GM23248 (cell line): ENCODE results near the gene STAM2. TPM values are rescaled to one million over a fixed set of nuclear protein-coding genes. Genes with fewer than 3 reads are reported as not detected.

Experiments
- DNase-seq: peaks from one replicate; pipeline ENCODE4 v3.0.0-alpha.2; 2015
- H2AFZ ChIP-seq: fragments of 200-600 bp; sonication (generic); 2 replicates; pipeline ENCODE4 v1.6.1; 2016; ENCODE audit warnings: antibody characterized with exemption
- H3F3A ChIP-seq: fragments of 200-600 bp; sonication (generic); 2 replicates; pipeline ENCODE4 v1.6.1; 2016; ENCODE audit warnings: mild to moderate bottlenecking, antibody characterized with exemption, mixed run types; ENCODE audit not compliant: insufficient read depth
- H3K27ac ChIP-seq: fragments of 200-600 bp; sonication (generic); 2 replicates; pipeline ENCODE4 v1.5.1; 2016; ENCODE audit warnings: mild to moderate bottlenecking
- H3K27me3 ChIP-seq: fragments of 200-600 bp; sonication (generic); replicated peaks from 2 replicates; pipeline ENCODE4 v1.6.1; 2016; ENCODE audit warnings: mild to moderate bottlenecking; ENCODE audit not compliant: insufficient read depth
- H3K36me3 ChIP-seq: fragments of 200-600 bp; sonication (generic); 2 replicates; pipeline ENCODE4 v1.6.1; 2016; ENCODE audit warnings: low read depth, mild to moderate bottlenecking
- H3K4me1 ChIP-seq: fragments of 200-600 bp; sonication (generic); 2 replicates; pipeline ENCODE4 v1.6.1; 2016; ENCODE audit warnings: mild to moderate bottlenecking; ENCODE audit not compliant: insufficient read depth
- H3K4me2 ChIP-seq: fragments of 200-600 bp; sonication (generic); one replicate; pipeline ENCODE4 v1.6.1; 2016; ENCODE audit warnings: mild to moderate bottlenecking; ENCODE audit not compliant: unreplicated experiment
- H3K4me3 ChIP-seq: fragments of 200-600 bp; sonication (generic); 2 replicates; pipeline ENCODE4 v1.5.1; 2016; ENCODE audit warnings: mild to moderate bottlenecking
- H3K79me2 ChIP-seq: fragments of 200-600 bp; sonication (generic); 2 replicates; pipeline ENCODE4 v1.6.1; 2016; ENCODE audit warnings: mild to moderate bottlenecking; ENCODE audit not compliant: insufficient read depth
- H3K9ac ChIP-seq: fragments of 200-600 bp; sonication (generic); 2 replicates; pipeline ENCODE4 v1.6.1; 2016; ENCODE audit warnings: mild to moderate bottlenecking
- H3K9me2 ChIP-seq: fragments of 200-600 bp; sonication (generic); 2 replicates; pipeline ENCODE4 v1.6.1; 2016; ENCODE audit warnings: mixed run types, mild to moderate bottlenecking, moderate library complexity; ENCODE audit not compliant: insufficient read depth
- H3K9me3 ChIP-seq: fragments of 200-600 bp; sonication (generic); one replicate; pipeline ENCODE4 v1.6.1; 2017; ENCODE audit warnings: low read depth
- H4K20me1 ChIP-seq: fragments of 200-600 bp; sonication (generic); 2 replicates; pipeline ENCODE4 v1.6.0; 2016; ENCODE audit not compliant: insufficient read depth
- EZH2 ChIP-seq: fragments of 200-600 bp; sonication (generic); IDR thresholded peaks from 2 replicates; pipeline ENCODE4 v1.6.1; 2018; ENCODE audit warnings: antibody characterized with exemption, mild to moderate bottlenecking; ENCODE audit not compliant: insufficient read depth, poor library complexity, severe bottlenecking
- EZH2phosphoT487 ChIP-seq: fragments of 200-600 bp; sonication (generic); IDR thresholded peaks from 2 replicates; pipeline ENCODE4 v1.6.1; 2018; ENCODE audit warnings: antibody characterized with exemption, moderate library complexity, mild to moderate bottlenecking, low read depth; ENCODE audit not compliant: insufficient read depth
- WGBS, 2 experiments: methylation state at CpG; one replicate each; pipeline ENCODE4 v1.1.6; 2015 to 2017; ENCODE audit warnings: low lambda C conversion rate in 2 of 2, low coverage in 1 of 2; ENCODE audit errors: missing lambda C conversion rate in 2 of 2; 5-methylcytosine and 5-hydroxymethylcytosine counted together
- in situ Hi-C: fragments of 300-500 bp; cut with MboI; formaldehyde crosslinking; loops from 2 replicates; pipeline ENCODE4 v1.15.0; 2020
- polyA plus RNA-seq: library from polyadenylated mRNA; unstranded; fragments of >200 nt; fragmentation: Nextera tagmentation; extraction: Ambion mirVana; gene quantifications from 2 replicates; pipeline ENCODE4 v1.2.1, GENCODE V29; 2016
- total RNA-seq: library from RNA; depleted of rRNA; stranded (reverse); fragments of >200 nt; shearing (Covaris generic); gene quantifications from 2 replicates; pipeline ENCODE4 v1.2.3, GENCODE V29; 2014

STAM2 gene
- total and polyA plus RNA-seq, 2 experiments from 2014 or later: 14.9 to 29.6 TPM

- H3F3A ChIP-seq: no peaks in the 10 kb centered on the region
- no peak for DNase-seq
- H3K4me1 ChIP-seq: no peaks in the 10 kb centered on the region
- no peak overlapping the region for H2AFZ ChIP-seq
- no peaks in the 10 kb centered on the region for H3K36me3 ChIP-seq
- TF ChIP-seq EZH2phosphoT487 (no peak), EZH2 (no peak)
- H3K27ac ChIP-seq: no peak overlapping the region
- H3K9me3 ChIP-seq: no peaks in the 10 kb centered on the region
- no peaks in the 10 kb centered on the region for H4K20me1 ChIP-seq
- in situ Hi-C loops: no loop called here
- H3K9ac ChIP-seq: no peak overlapping the region
- no peak overlapping the region for H3K4me2 ChIP-seq
- H3K4me3 ChIP-seq: no peak overlapping the region
- H3K79me2 ChIP-seq: no peaks in the 10 kb centered on the region
- no peaks in the 10 kb centered on the region for H3K9me2 ChIP-seq
- H3K27me3 ChIP-seq: peaks cover 24% of the 10 kb centered on the region
- WGBS, 2 experiments: 49 to 66% methylated on average over 2 of the region's 2 CpGs
Observed at GRCh38 chr2:152078662-152079061, 96.9 kb downstream of the STAM2 start.

- Histone ChIP-seq H3K4me2 (no peak overlapping the region), H3K79me2 (no peaks in the 10 kb centered on the region), H3K27me3 (peaks cover 30% of the 10 kb centered on the region), H3K27ac (no peak overlapping the region), H3K4me3 (no peak overlapping the region), H3K4me1 (no peaks in the 10 kb centered on the region), H3K9ac (no peak overlapping the region), H3F3A (no peaks in the 10 kb centered on the region), H4K20me1 (no peaks in the 10 kb centered on the region), H3K9me3 (no peaks in the 10 kb centered on the region), H2AFZ (no peak overlapping the region), H3K36me3 (no peaks in the 10 kb centered on the region), H3K9me2 (no peaks in the 10 kb centered on the region)
- TF ChIP-seq EZH2phosphoT487: no peak
- no peak for TF ChIP-seq EZH2
- no peak for DNase-seq
- in situ Hi-C loops: no loop called here
- WGBS, 2 experiments: 82 to 92% methylated on average over 9 of the region's 9 CpGs
Observed at GRCh38 chr2:152078023-152078422, 97.5 kb downstream of the STAM2 start.

- Histone ChIP-seq H4K20me1 (no peaks in the 10 kb centered on the region), H3K9ac (no peak overlapping the region), H3K27ac (no peak overlapping the region), H2AFZ (no peak overlapping the region), H3K4me2 (no peak overlapping the region), H3F3A (no peaks in the 10 kb centered on the region), H3K79me2 (no peaks in the 10 kb centered on the region), H3K27me3 (peaks cover 36% of the 10 kb centered on the region), H3K4me1 (no peaks in the 10 kb centered on the region), H3K9me2 (no peaks in the 10 kb centered on the region), H3K9me3 (no peaks in the 10 kb centered on the region), H3K36me3 (no peaks in the 10 kb centered on the region), H3K4me3 (no peak overlapping the region)
- DNase-seq: no peak
- in situ Hi-C loops: no loop called here
- 4 to 16% methylated on average over 4 of the region's 4 CpGs for WGBS, 2 experiments
- TF ChIP-seq EZH2phosphoT487 (no peak), EZH2 (no peak)
Observed at GRCh38 chr2:152075461-152076050, 100.0 kb downstream of the STAM2 start.

DNA sequence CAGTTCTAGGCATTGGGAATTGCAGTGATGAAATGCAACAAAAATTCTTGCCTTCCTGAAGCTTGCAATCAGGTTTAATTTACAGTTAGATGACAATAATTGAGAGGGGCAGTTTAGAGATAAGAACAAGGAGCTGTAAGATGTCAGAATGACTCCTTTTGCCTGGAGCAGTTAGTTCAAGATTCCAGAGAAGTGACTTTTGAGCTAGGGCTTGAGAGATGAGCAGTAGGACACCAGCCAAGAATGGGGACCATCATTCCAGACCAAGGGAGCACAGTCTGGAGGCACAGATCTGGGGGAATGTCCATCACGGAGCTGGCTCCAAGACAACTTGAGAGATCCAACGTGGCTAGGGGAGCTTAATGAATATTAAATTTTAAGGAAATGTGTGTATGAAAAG, 103.6 kb downstream of the STAM2 start:
- Histone ChIP-seq H3K36me3 (no peaks in the 10 kb centered on the region), H3K9me3 (no peaks in the 10 kb centered on the region), H2AFZ (no peak overlapping the region), H3K4me3 (no peak overlapping the region), H3K9me2 (no peaks in the 10 kb centered on the region), H3F3A (no peaks in the 10 kb centered on the region), H3K27me3 (peaks cover 53% of the 10 kb centered on the region), H4K20me1 (no peaks in the 10 kb centered on the region), H3K79me2 (no peaks in the 10 kb centered on the region), H3K27ac (no peak overlapping the region), H3K4me1 (no peaks in the 10 kb centered on the region), H3K4me2 (no peak overlapping the region), H3K9ac (no peak overlapping the region)
- DNase-seq: no peak
- in situ Hi-C loops: no loop called here
- 58 to 64% methylated on average over 2 of the region's 2 CpGs for WGBS, 2 experiments
- no peak for TF ChIP-seq EZH2phosphoT487
- TF ChIP-seq EZH2: no peak

GRCh38 chr2:152071518-152071917, 104.0 kb downstream of the STAM2 start:
- in situ Hi-C loops: no loop called here
- Histone ChIP-seq H3K9ac (no peak overlapping the region), H3K9me2 (no peaks in the 10 kb centered on the region), H3K27me3 (peaks cover 53% of the 10 kb centered on the region), H2AFZ (no peak overlapping the region), H3K9me3 (no peaks in the 10 kb centered on the region), H3F3A (no peaks in the 10 kb centered on the region), H3K4me2 (no peak overlapping the region), H4K20me1 (no peaks in the 10 kb centered on the region), H3K4me3 (no peak overlapping the region), H3K27ac (no peak overlapping the region), H3K4me1 (no peaks in the 10 kb centered on the region), H3K79me2 (no peaks in the 10 kb centered on the region), H3K36me3 (no peaks in the 10 kb centered on the region)
- 89 to 92% methylated on average over 1 of the region's 1 CpG for WGBS, 2 experiments
- DNase-seq: no peak
- TF ChIP-seq EZH2: no peak
- no peak for TF ChIP-seq EZH2phosphoT487
